GM20431 (cell line): ENCODE data around the gene EZR.

Experiments used
- in situ Hi-C: fragments of 300-500 bp; cut with MseI, MboI; formaldehyde crosslinking; loops from one replicate; pipeline ENCODE4 v1.15.0; 2020; ENCODE audit warnings: low sequenced_read_pairs; ENCODE audit not compliant: unreplicated experiment

EZR gene

DNA sequence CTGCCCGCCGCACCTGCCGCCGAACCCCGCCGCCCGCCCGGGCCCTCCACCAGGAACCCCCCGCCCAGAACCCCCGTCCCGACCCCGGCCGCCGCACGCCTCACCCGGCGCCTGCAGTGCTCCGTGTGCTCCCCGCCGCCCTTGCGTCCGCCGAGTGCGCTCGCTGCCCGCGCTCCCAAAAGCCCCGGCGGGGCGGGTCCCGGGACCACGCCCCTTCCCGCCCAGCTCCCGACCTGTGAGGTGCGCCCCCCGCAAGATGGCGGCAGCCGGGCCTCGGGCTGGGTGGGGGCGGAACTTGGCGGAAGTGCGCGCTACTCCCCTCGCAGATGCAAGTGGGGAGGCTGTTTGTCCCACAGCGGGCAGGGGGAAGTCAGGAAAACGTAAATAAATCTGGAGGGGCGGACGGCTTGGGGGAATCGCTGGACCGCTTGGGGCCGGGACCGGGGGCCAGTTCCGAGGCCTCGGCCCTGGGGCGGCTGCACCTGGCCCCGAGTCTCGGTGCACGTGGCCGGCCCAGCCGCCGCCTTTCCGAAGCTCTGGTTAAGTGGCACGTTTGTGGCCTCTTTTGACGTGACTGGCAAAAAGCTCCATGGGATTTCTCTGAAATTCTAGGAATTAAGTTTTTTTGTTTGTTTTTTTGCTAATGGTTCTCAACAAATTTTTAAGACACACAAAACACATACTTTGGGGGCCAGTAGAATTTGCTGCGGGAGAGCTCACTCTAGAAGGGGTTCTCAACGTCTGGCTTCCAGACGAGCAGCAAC lies at the start of gene EZR:
EZR (minus strand) TSS at position 156 of the 764 bp plus-strand sequence. CDS start 1,275 bp downstream, outside the sequence.
- in situ Hi-C loops, result no loop called here

DNA sequence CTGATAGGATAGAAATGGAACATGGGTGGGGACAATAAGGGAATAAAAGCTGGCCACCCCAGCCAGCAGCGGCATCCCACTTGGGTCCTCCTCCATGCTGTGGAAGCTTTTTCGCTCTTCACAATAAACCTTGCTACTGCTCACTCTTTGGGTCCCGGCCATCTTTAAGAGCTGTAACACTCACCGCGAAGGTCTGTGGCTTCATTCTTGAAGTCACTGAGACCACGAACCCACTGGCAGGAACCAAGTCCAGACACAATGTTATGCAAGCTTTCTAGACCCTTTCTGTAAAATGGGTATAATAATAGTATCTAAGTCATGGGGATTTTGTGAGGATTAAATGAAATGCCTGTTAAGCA lies 48.9 kb upstream of the EZR start:
- in situ Hi-C loops, result no loop called here

DNA sequence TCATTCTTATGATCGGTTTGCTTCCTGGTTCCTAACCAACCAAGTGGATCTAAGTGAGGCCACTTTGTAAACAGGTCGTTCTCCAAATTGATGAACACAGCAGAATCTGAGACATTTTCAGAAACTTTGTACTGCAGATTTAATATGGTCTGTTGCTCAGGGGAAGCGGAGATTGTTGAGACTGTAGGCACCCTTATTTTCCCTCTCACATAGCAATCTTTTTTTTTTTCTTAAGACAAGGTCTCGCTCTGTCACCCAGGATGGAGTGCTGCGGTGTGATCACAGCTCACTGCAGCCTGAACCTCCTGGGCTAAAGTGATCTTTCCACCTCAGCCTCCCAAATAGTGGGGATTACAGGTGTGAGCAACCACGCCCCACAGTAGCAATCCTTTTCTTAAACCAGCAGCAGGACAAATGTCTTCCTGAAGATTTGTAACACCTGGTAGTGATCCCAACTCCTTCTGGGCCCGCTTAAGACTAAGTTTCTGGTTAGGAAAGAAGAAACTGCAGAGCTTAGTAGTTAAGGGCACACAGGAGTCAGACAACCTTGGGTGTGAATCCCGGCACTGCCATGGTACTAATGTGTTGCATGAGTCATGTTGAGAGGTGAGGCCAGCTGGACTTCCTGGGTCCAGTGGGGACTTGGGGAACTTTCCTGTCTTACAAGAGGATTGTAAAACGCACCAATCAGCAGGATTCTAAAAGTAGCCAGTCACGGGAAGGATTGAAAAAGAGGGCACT lies 48.4 kb upstream of the EZR start:
- in situ Hi-C loops, result no loop called here

DNA sequence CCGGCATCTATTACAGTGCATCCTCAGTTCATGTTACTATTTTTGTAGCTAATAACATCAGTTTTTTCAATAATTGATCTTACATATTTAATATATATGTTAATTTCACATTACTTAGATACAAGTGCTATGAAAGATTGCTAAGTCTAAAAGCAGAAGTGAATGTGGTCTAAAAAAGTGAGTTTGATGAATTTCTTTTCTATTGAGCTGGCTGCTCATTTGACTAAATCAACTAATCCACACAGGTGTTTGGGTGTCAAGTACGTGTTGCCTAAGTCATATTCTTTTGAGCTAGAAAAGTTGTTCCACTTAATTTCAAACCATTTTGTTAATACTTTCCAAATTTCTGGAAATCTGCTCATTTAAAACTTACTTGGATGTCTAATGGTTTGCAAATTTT lies 46.6 kb upstream of the EZR start:
- in situ Hi-C loops, result no loop called here

DNA sequence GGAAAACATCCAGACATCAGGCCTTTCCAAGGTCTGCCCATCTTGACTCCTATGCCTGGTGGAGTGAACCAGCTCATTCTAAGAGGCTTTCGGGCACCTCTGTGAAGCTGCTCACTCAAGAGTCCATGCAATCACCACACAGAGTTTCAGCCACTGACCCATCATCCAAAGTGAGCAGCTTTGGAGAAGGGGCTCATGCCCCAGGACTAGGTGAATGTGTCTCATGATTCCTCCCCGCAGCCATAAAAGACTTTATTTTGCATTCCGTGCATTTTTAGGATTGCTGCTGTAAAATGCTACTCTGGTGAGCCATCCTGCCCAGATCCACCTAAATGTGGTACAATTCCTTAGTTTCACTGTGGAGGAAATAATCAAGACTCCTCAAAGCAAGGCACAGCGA lies 44.5 kb upstream of the EZR start:
- in situ Hi-C loops, result no loop called here

DNA sequence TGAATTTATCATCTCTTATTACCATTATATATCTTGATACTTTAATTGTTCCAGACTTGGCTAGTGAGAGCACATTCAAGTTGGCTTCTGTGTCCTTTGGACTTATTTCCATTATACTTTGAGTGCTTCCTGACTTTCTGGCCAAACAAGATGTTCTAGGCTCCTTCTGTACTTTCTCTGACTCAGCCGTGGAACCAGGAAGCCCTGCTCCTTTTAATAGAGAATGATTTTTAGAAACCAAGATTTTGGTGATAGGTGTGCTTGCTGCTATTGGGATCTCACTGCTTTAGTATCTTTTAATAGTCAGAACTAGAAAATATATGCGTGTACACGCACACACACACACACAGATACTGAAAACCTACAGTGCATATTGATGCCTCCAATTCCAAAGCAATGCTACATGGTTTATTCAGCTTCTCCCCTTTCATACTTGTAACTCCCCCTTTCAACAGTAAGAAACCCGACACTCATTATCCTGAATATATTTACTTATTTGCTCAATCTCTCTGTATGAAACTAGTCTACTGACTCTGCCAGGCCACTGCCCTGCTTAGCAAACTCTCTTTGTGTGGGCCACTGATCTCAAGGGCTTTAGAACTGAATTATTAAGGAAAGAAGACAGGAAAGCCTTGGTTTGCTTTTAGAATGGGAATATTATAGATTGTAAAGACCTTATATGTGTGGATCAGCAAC lies 42.7 kb upstream of the EZR start:
- in situ Hi-C loops, result no loop called here

DNA sequence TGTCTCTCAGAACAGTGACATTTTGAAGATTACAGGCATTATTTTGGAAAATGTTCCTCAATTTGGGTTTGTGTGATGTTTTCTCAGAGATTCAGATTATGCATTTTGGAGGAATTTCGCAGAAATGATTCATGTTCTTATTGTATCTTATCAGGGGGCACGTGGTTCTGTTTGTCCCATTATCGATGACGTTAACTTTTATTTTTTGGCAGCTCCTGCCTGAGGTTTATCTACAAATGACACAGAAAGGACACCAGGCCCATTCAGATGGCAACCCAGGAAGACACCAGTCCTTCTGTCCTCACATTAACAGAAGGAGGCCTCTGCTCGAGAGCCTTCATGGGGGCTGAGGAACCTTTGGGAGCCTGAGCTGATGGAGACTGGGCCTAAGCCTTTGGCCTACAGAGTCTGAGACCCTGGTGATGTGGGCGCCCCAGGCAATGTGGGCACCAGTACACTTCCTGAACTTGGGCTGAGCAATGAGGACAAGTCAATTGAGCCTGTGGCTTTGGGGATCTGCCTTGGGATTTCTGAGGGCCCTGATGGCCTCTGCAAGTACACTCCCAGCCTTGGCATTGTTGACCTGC lies 41.2 kb upstream of the EZR start:
- in situ Hi-C loops, result no loop called here

DNA sequence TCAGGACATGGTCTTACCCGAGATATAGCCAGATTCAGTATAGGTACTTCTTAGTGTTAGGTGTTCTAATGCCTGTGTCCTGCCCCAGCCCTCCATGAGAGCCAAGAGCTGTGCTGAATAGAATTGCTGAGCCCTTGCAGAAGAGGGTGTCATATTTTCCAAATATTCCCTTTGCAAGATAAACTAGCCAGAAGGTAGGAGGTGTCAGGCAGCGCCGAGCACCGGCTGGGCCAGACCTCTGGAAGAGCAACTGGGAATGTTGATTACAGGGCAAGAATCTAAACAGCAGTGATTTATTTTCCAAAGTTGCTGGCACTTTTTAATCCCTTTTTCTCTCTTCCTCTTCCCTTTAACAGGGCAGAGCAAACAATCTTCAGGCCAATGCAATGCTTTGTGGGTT lies 37.1 kb upstream of the EZR start:
- in situ Hi-C loops, result no loop called here

DNA sequence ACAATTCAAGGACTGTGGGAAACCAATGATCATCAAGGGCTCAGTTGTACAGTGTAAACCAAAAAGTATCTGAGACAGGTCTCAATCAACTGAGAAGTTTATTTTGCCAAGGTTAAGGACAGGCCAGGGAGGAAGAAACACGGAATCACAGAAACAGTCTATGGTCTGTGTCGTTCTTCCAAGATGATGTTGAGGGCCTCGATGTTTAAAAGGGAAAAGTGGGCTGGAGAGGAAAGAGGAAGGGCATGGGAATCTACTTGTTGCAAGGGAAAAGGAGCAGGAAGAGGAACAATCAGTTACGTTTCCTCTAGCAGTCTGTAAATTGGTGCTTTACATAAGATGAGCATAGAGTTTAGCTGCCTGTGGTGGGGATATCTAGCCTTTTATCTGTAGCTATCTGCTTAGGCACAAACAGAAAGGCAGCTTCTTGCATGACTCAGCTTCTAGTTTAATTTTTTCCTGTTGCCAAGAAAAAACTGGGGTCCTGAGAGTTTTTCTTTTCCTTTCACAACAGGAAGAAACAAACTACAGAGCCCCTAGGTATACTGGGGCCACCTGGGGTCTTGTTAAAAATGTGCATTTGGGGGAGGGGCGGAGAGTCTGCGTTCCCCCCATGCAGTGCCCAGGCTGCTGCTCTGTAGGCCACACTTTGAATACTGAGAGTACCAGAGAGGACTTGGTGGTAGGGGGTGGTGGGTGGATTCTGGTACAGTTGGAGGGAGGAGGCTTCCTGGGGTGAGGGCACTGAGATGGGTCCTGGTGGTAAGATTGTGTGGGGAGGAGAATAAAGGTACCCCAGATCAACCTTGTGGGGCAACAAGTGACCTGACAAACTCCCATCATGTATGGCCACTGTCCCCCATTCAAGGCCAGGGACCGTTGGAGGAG lies 35.3 kb upstream of the EZR start:
- in situ Hi-C loops, result no loop called here

DNA sequence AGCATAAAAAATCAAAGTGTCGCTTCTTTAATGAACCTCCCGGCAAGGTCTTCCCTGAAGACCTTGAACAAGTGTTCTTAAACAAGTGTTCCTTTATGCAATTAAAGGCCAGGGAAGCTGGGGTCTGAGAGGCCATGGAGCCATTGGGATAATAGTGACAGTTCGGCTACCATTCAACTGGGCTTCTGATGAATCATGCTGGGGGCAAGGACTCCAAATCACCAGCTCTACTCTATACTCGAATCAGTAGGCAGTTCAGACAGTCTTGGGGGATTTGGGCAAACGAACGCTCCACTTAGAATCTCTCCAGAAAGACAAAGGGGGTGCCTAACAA lies 34.7 kb upstream of the EZR start:
- in situ Hi-C loops, result no loop called here

DNA sequence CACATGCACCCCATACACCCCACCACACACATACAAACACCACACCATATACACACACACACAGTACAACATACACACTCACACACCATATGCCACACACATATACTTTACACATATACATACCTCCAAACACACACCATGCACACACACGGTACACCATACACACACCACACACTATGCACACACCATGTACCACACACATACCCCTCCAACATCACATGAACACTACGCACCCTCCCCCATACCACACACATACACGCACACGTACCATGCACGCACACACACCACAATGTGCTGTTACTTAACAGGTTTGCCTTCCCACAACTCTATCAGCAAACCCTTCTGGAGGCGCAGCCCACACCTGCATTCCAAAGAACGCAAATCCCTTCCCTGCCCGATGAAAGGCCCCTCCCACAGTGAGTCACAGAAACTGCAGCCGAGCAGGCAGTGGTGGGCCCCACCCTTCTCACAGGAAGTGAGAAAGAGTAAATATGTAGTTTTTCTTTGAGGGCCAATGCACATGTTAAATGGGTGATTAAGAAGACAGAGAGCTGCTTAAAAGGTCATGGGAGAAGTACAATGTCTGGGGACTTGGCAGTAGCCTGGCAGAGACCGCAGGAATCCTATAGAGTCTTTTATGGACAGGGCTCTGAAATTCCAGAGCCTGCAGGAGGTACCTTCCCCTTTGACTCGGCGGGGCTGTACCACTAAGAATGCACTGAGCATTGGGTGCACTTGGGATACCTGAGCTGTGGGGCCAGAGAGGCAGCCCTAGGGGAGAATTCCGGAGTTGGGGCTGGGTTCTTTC lies 34.1 kb upstream of the EZR start:
- in situ Hi-C loops, result no loop called here

DNA sequence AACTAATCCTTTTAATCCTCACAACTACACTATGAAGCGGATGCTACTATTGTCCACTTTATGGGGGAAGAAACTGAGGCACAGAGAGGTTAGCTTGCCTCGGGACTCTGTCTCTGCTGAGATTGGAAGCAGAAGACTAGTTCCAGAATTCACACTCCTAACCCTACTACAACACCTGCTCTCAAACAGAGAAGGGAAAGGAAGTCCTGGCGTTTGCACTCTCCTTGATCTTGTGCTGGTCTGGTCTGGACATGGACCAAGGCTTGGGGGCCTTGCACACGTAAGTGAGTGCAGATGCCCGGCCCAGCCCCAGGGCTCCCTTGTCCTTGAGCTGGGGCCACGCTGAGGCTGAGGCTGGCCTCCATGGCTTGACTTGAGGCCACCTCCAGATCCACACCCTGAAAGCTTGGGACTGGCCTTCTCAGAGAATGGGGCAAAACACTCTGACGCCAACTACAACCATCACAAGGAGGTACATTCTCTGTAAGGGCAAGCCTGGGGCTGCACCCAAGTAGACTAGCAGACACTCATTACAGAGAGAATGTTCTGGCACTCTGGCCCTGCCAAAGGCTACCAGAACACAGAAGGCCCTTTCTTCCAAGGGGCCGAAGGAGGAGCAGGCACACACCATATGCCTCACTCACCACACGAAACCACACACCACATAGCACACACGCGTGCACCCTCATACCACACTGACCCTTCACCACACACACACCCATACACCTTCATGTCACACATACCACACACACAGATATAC lies 33.3 kb upstream of the EZR start:
- in situ Hi-C loops, result no loop called here

DNA sequence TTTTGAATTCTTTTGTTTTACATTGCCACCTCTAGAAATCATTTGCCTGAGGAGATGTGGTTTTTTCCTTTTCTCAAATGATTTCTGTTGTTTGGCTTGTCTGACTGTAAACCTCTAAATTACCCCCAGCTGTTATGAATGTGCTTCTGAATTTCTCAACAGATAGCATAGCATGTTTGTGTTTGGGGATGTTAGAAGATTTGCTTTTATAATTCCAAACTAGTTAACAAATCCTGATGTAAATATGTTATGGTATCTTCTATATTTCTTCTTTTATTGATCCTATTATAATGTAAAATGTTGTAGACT lies 31.6 kb upstream of the EZR start:
- in situ Hi-C loops, result no loop called here

DNA sequence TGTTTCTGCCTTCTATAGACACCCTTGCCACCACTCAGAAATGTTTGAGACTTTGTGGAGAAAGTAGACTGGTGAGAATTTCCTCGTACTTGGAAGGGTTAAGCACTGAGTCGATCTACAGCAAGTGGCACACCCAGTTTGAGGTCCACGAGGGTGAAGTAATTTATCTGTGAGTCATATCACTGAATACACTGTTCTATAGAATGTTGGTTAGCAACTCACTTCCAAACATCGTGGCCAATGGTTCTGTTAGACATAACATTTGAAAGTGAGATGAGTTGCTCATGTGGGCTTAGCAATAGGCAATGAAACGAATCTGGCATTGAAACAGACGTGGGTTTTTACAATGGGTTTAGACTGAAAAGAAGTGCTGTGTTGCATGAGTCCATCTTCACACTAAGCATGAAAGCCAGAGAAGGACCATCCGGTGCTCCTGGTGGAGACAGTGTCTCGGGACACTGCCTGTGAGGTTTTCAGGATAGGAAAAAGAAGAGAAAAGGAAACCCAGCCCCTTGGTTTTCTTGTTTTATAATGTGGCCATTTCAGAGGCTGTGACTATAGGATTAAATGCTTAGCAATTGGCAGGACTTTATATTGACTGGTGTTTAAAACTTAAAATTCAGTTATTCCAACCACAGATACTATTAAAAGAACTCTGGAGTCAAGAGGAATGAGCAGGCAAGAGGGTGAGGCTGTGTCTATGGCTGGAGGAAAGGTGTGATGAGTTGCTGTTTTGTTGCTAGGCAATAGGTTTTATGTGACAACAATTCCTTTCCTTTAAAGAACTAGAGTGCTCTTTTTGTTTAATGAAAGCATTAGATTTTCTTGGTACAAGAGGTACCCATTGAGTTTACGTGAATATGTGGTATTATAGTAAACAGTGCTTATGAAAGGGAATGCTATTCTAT lies 31.0 kb upstream of the EZR start:
- in situ Hi-C loops, result no loop called here

DNA sequence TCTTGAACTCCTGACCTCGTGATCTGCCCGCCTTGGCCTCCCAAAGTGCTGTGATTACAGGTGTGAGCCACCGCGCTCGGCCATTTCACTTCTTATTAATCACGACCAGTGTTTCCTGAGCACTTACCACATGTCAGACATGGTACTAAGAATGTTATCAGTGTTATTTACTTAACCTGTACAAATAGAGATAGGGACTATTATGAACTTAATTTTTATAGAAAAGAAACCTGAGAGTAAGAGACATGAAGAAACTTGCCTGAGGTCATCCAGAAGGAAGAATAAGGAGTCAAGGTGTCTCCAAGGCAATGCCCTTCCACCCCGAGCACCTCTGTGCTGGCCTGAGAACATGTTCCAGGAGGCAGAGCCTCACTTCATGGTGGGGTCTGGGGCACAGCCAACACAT lies 29.3 kb upstream of the EZR start:
- in situ Hi-C loops, result no loop called here

DNA sequence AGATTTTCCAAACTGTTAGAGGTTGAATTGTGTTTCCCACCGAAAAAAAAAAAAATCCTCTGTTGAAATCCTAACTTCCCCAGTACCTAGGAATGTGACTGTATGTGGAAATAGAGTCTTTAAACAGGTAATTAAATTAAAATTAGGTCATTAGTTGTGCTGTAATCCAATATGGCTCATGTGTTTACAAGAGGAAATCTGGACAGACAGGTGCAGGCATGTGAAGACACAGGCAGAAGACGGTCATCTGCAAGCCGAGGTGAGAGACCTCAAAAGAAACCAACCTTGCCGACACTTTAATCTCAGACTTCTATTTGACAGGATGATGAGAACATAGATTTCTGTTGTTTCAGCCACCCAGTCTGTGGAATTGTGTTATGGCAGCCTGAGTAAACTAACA lies 28.6 kb upstream of the EZR start:
- in situ Hi-C loops, result no loop called here

DNA sequence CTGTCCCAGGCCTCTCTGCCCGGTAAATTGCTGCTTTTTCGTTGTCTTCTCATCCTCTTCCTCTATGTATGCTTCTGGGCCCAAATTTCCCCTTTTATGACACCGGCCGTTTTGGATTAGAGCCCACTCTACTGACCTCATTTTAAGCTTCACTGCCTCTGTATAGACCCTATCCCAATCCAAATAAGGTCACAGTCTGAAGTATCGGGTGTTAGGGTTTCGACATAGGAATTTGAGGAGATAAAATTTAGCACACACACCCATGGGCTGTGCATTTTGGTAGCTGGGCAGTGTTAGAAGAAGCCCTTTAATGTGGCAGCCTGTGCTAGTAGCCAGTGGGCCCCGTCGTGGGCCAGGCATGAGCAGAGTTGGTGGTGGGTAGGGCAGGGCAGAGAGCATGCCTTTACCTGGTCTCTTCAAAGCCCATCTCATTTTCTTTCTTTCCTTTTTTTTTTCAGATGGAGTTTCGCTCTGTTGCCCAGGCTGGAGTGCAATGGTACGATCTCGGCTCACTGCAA lies 27.9 kb upstream of the EZR start:
- in situ Hi-C loops, result no loop called here
